Glutamatergic neuron (in vitro differentiated cells): Measurements from ENCODE around the gene JUN. TPM values are rescaled to one million over a fixed set of nuclear protein-coding genes. Genes with fewer than 3 reads are reported as not detected.

Experiments
- DNase-seq: peaks from one replicate; pipeline ENCODE4 v3.0.0; 2022
- H3K27ac Mint-ChIP-seq: one replicate; pipeline ENCODE4 v1.8.0; 2020; ENCODE audit warnings: mild to moderate bottlenecking, mixed read lengths, inconsistent platforms; ENCODE audit not compliant: unreplicated experiment
- H3K27me3 Mint-ChIP-seq: one replicate; pipeline ENCODE4 v1.8.0; 2020; ENCODE audit warnings: mild to moderate bottlenecking, moderate library complexity, mixed read lengths, inconsistent platforms; ENCODE audit not compliant: unreplicated experiment
- H3K36me3 Mint-ChIP-seq: one replicate; pipeline ENCODE4 v1.8.0; 2020; ENCODE audit warnings: mild to moderate bottlenecking, mixed read lengths, inconsistent platforms; ENCODE audit not compliant: unreplicated experiment
- H3K4me1 Mint-ChIP-seq: one replicate; pipeline ENCODE4 v1.8.0; 2020; ENCODE audit warnings: mild to moderate bottlenecking, low read depth, mixed read lengths, inconsistent platforms; ENCODE audit not compliant: unreplicated experiment
- H3K4me3 Mint-ChIP-seq: one replicate; pipeline ENCODE4 v1.8.0; 2020; ENCODE audit warnings: mild to moderate bottlenecking, mixed read lengths, inconsistent platforms; ENCODE audit not compliant: unreplicated experiment
- H3K9me3 Mint-ChIP-seq: one replicate; pipeline ENCODE4 v1.8.0; 2020; ENCODE audit warnings: mild to moderate bottlenecking, moderate library complexity, mixed read lengths, inconsistent platforms; ENCODE audit not compliant: unreplicated experiment
- CTCF ChIP-seq: fragments of 200-600 bp; sonication (generic); IDR thresholded peaks from one replicate; pipeline ENCODE4 v1.5.0; 2021; ENCODE audit not compliant: partially characterized antibody, unreplicated experiment
- total RNA-seq: library from RNA; stranded (reverse); fragmentation: NEBNext Ultra II Directional; extraction: Animal tissue kit (Norgen Biotek cat#: 25700); gene quantifications from one replicate; pipeline ENCODE4 v1.2.1, GENCODE V29; 2021; ENCODE audit not compliant: unreplicated experiment

JUN gene
- total RNA-seq, 1 donor from 2014 or later: 83.1 TPM

- Mint-ChIP-seq H3K4me1 (no peaks in the 10 kb centered on the region), H3K27ac (no peak overlapping the region), H3K27me3 (peaks cover 3% of the 10 kb centered on the region), H3K4me3 (no peak overlapping the region), H3K36me3 (no peaks in the 10 kb centered on the region), H3K9me3 (no peaks in the 10 kb centered on the region)
- no peak for DNase-seq
- no peak for TF ChIP-seq CTCF
Observed at GRCh38 chr1:58796416-58796815, 12.6 kb upstream of the JUN start.

GRCh38 chr1:58794585-58794984 lies 10.7 kb upstream of the JUN start:
- H3K27me3 Mint-ChIP-seq: peaks cover 3% of the 10 kb centered on the region
- H3K9me3 Mint-ChIP-seq: peaks cover 1% of the 10 kb centered on the region
- H3K36me3 Mint-ChIP-seq: no peaks in the 10 kb centered on the region
- H3K27ac Mint-ChIP-seq: no peak overlapping the region
- no peak for DNase-seq
- H3K4me1 Mint-ChIP-seq: no peaks in the 10 kb centered on the region
- no peak overlapping the region for H3K4me3 Mint-ChIP-seq
- no peak for TF ChIP-seq CTCF

- H3K27me3 Mint-ChIP-seq: peaks cover 3% of the 10 kb centered on the region
- TF ChIP-seq CTCF: no peak
- peaks cover 3% of the 10 kb centered on the region for H3K9me3 Mint-ChIP-seq
- H3K27ac Mint-ChIP-seq: no peak overlapping the region
- peaks cover 7% of the 10 kb centered on the region for H3K36me3 Mint-ChIP-seq
- no peak for DNase-seq
- no peak overlapping the region for H3K4me3 Mint-ChIP-seq
- no peaks in the 10 kb centered on the region for H3K4me1 Mint-ChIP-seq
Observed at GRCh38 chr1:58792846-58793245, 9.0 kb upstream of the JUN start.

GRCh38 chr1:58791106-58791505 lies 7.3 kb upstream of the JUN start:
- no peak for TF ChIP-seq CTCF
- H3K36me3 Mint-ChIP-seq: peaks cover 7% of the 10 kb centered on the region
- H3K27ac Mint-ChIP-seq: no peak overlapping the region
- no peak for DNase-seq
- no peaks in the 10 kb centered on the region for H3K4me1 Mint-ChIP-seq
- peaks cover 3% of the 10 kb centered on the region for H3K27me3 Mint-ChIP-seq
- H3K4me3 Mint-ChIP-seq: no peak overlapping the region
- peaks cover 3% of the 10 kb centered on the region for H3K9me3 Mint-ChIP-seq

GRCh38 chr1:58789996-58790660 lies 6.3 kb upstream of the JUN start:
- Mint-ChIP-seq H3K9me3 (peaks cover 3% of the 10 kb centered on the region), H3K4me1 (no peaks in the 10 kb centered on the region), H3K4me3 (no peak overlapping the region), H3K27ac (no peak overlapping the region), H3K36me3 (peaks cover 7% of the 10 kb centered on the region), H3K27me3 (peaks cover 3% of the 10 kb centered on the region)
- no peak for DNase-seq
- no peak for TF ChIP-seq CTCF
